ENCODE results near the gene ARFGEF2.

DNA sequence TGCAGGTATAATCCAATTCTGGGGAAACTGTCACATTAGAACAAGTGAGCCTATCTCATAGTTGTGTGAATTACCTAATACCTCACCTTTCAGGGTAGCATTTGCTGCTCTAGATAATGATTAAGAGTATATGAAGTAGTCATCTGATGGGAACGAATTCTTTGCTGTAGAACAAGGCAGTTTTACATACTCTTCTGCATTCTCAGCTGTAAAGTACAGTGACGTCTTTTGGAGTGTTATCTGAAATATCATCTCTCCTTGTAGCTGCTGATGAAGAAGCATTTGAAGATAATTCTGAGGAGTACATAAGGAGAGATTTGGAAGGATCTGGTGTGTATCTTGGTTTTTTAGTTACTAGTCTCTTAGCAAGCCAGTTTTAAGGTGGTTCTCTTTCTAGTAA is 153.0 kb downstream of the ARFGEF2 start:
- TF ChIP-seq, protein P1, sequence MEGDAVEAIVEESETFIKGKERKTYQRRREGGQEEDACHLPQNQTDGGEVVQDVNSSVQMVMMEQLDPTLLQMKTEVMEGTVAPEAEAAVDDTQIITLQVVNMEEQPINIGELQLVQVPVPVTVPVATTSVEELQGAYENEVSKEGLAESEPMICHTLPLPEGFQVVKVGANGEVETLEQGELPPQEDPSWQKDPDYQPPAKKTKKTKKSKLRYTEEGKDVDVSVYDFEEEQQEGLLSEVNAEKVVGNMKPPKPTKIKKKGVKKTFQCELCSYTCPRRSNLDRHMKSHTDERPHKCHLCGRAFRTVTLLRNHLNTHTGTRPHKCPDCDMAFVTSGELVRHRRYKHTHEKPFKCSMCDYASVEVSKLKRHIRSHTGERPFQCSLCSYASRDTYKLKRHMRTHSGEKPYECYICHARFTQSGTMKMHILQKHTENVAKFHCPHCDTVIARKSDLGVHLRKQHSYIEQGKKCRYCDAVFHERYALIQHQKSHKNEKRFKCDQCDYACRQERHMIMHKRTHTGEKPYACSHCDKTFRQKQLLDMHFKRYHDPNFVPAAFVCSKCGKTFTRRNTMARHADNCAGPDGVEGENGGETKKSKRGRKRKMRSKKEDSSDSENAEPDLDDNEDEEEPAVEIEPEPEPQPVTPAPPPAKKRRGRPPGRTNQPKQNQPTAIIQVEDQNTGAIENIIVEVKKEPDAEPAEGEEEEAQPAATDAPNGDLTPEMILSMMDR (conservative IDR thresholded peaks at IDR 0.05) = no peak
- TF ChIP-seq EZH2 (IDR thresholded peaks at IDR 0.05; ENCODE audit: low read depth) = no peak
